Suprapubic skin (tissue), 4 donors: ENCODE data around the gene USP17L15. TPM values are rescaled to one million over a fixed set of nuclear protein-coding genes. Genes with fewer than 3 reads are reported as not detected.
"Not testable (repeated sequence)": the region's sequence is repeated elsewhere in the genome, so short reads cannot be mapped to it uniquely, and the experiment has no call there.

Experiments
- DNase-seq, 2 donors: peaks; one replicate each; pipeline ENCODE4 v3.0.0-alpha.2; 2019; ENCODE audit warnings: low spot score in 2 of 2
- H3K27ac ChIP-seq: fragments of 200-600 bp; sonication (generic); one replicate; pipeline ENCODE4 v1.5.1; 2019
- H3K27me3 ChIP-seq: fragments of 200-600 bp; sonication (generic); one replicate; pipeline ENCODE4 v1.5.1; 2019
- H3K36me3 ChIP-seq: fragments of 200-600 bp; sonication (generic); one replicate; pipeline ENCODE4 v1.5.1; 2019
- H3K4me1 ChIP-seq: fragments of 200-600 bp; sonication (generic); one replicate; pipeline ENCODE4 v1.5.1; 2019
- H3K4me3 ChIP-seq: fragments of 200-600 bp; sonication (generic); one replicate; pipeline ENCODE4 v1.5.1; 2019; ENCODE audit warnings: mild to moderate bottlenecking
- H3K9me3 ChIP-seq: fragments of 200-600 bp; sonication (generic); one replicate; pipeline ENCODE4 v1.5.1; 2019
- WGBS: methylation state at CpG from one replicate; pipeline ENCODE4 v1.1.5; 2018; 5-methylcytosine and 5-hydroxymethylcytosine counted together
- total RNA-seq, 4 donors: library from RNA; depleted of rRNA; stranded (reverse); fragments of >200 nt; gene quantifications; one replicate each; pipeline ENCODE4 v1.1.0, GENCODE V29; 2016

Gene USP17L15
- total RNA-seq, 4 donors from 2014 or later: not detected

DNA sequence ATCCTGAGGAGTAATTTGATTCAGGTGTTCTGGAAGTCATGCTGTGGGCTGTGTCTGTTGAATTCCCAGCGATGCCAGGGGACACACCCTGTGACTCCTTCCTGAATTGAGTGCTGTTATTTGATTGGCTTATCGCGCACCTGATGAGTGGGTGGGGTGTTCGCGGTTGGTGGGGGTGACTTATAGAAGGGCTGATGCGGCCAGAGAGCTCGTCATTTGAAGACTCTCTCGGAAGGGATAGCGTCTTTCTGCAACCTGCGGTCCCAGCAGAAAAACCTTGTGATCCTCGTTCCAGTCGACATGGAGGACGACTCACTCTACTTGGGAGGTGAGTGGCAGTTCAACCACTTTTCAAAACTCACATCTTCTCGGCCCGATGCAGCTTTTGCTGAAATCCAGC, 33.1 kb downstream of the USP17L15 start, which contains the start of gene USP17L22:
Gene USP17L22, plus strand, starts transcription at position 301 of the 400 bp plus-strand sequence. Its CDS starts 0 bp downstream, at position 301.
- H3K4me1 ChIP-seq, DNase-seq, H3K36me3 ChIP-seq, H3K27me3 ChIP-seq, H3K9me3 ChIP-seq, H3K4me3 ChIP-seq, H3K27ac ChIP-seq: not testable (repeated sequence)
- WGBS: no CpG with 5 or more reads among the region's 15 CpGs

DNA sequence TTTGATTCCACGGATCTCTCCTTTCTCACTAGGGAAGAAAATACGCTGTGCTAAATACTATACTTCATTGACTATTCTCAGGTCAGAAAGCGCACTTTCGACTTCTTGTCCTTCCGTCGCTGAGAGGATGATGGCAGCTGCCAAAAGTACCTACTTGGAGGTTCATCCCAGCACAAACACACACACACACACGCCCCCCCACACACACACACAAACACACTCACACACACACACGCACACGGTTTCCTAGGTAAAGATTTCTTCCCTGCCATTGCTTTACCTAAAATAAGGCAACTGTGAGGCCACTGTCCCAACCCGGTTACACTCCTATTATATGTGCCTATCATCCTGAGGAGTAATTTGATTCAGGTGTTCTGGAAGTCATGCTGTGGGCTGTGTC, 37.5 kb downstream of the USP17L15 start:
- WGBS: 88% methylated on average over 8 of the region's 10 CpGs
- DNase-seq: peak; percentile 84 to 93
- H3K9me3 ChIP-seq: not testable (repeated sequence)

More for the DNA sequence above, 37.5 kb downstream of the USP17L15 start:
- not testable (repeated sequence) for H3K27ac ChIP-seq, H3K4me1 ChIP-seq, H3K4me3 ChIP-seq, H3K27me3 ChIP-seq, H3K36me3 ChIP-seq

Other genes with a start within 250 kb of the USP17L15 start
- not detected for gene FAM90A26, start 64.0 kb upstream of the USP17L15 start, total RNA-seq
- gene USP17L10, start 23.7 kb upstream of the USP17L15 start, total RNA-seq: not detected
- not detected for gene USP17L11, start 19.0 kb upstream of the USP17L15 start, total RNA-seq
- gene USP17L12, start 14.2 kb upstream of the USP17L15 start, total RNA-seq: not detected
- not detected for gene USP17L13, start 9.5 kb upstream of the USP17L15 start, total RNA-seq
- gene USP17L17, start 9.5 kb downstream of the USP17L15 start, total RNA-seq: not detected
- gene USP17L18, start 14.2 kb downstream of the USP17L15 start, total RNA-seq: not detected
- gene USP17L19, start 19.0 kb downstream of the USP17L15 start, total RNA-seq: not detected
- gene USP17L20, start 23.7 kb downstream of the USP17L15 start, total RNA-seq: not detected
- not detected for gene USP17L21, start 28.5 kb downstream of the USP17L15 start, total RNA-seq
- gene USP17L22, start 33.2 kb downstream of the USP17L15 start, total RNA-seq: not detected
- not detected for gene USP17L24, start 90.8 kb downstream of the USP17L15 start, total RNA-seq
- not detected for gene USP17L25, start 95.5 kb downstream of the USP17L15 start, total RNA-seq
- not detected for gene USP17L26, start 100.3 kb downstream of the USP17L15 start, total RNA-seq
- gene USP17L5, start 105.0 kb downstream of the USP17L15 start, total RNA-seq: not detected
- not detected for gene USP17L27, start 109.8 kb downstream of the USP17L15 start, total RNA-seq
- gene USP17L28, start 114.5 kb downstream of the USP17L15 start, total RNA-seq: not detected
- not detected for gene USP17L29, start 119.3 kb downstream of the USP17L15 start, total RNA-seq
- not detected for gene USP17L30, start 128.7 kb downstream of the USP17L15 start, total RNA-seq
- not detected for gene DEFB131A, start 210.0 kb downstream of the USP17L15 start, total RNA-seq